ENCODE results near the gene ACOX1. TPM values are rescaled to one million over a fixed set of nuclear protein-coding genes. Genes with fewer than 3 reads are reported as not detected.

Gene ACOX1
- total RNA-seq, 3 donors from 2014 or later, result 55.1 to 147 (median 55.3) TPM

GRCh38 chr17:75922963-75923874, 55.7 kb downstream of the ACOX1 start:
- no peak for TF ChIP-seq CTCF (IDR thresholded peaks at IDR 0.05)
- TF ChIP-seq POLR2A (IDR thresholded peaks at IDR 0.05), result no peak
- no peak for TF ChIP-seq POLR2AphosphoS5 (IDR thresholded peaks at IDR 0.05)
- Histone ChIP-seq H3K27ac (no peak overlapping the region), H3K4me1 (no peaks in the 10 kb centered on the region), H3K4me3 (no peak overlapping the region), H3K27me3 (no peaks in the 10 kb centered on the region), H3K9me3 (no peaks in the 10 kb centered on the region), H3K36me3 (no peaks in the 10 kb centered on the region)
- no peak for DNase-seq (ENCODE audit: low spot score in 2 of 2)
- intact Hi-C loops (cut with DNase I; ENCODE audit: low total_unique reads), result no loop called here

DNA sequence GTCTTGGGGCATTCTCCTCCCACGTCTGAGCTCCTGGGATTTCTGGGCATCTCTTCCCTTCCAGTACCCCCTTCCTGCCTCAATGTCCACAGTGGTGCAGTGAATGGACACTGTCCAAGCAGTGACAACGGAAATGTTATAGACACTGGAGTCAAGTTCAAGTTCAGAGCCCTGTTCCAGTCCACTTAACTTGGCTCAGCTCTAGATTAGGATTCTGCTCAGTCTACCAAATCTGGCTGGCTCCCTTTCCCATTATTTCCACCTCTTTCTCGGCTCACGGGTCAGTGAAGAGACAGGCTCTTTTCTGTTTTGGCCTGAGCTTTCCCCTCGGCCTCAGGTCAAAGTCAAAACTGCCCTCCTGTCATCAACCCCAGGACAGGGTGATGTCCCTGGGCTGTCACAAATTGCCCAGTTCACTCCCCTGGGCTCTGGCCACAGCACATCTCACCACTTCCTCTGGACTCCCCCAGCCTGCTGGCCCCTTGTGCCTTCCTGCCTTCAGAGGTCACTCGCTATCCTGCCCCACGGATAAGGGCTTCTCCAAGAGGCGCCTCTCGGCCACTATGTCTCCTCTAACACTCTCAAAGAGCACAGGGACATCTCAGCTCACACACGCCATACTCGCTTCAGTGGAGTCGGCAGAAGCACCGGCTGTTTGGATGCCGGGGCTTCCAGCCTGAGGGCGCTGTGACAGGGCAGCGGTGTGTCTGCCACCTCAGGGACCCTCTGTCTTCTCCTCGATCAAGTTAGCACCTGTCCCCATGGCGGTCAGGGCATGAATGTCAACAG, 56.6 kb downstream of the ACOX1 start:
- Histone ChIP-seq H3K4me3 (no peak overlapping the region), H3K9me3 (no peaks in the 10 kb centered on the region), H3K4me1 (no peaks in the 10 kb centered on the region), H3K36me3 (no peaks in the 10 kb centered on the region), H3K27me3 (no peaks in the 10 kb centered on the region), H3K27ac (no peak overlapping the region)
- TF ChIP-seq POLR2A (IDR thresholded peaks at IDR 0.05), result no peak
- no peak for TF ChIP-seq POLR2AphosphoS5 (IDR thresholded peaks at IDR 0.05)
- no peak for TF ChIP-seq CTCF (IDR thresholded peaks at IDR 0.05)
- no peak for DNase-seq (ENCODE audit: low spot score in 2 of 2)
- intact Hi-C loops (cut with DNase I; ENCODE audit: low total_unique reads), result no loop called here

GRCh38 chr17:75921596-75921995, 57.4 kb downstream of the ACOX1 start:
- H3K4me3 ChIP-seq, result no peak overlapping the region
- intact Hi-C loops (cut with DNase I; ENCODE audit: low total_unique reads), result no loop called here
- no peak for TF ChIP-seq CTCF (IDR thresholded peaks at IDR 0.05)
- TF ChIP-seq POLR2AphosphoS5 (IDR thresholded peaks at IDR 0.05), result no peak
- TF ChIP-seq POLR2A (IDR thresholded peaks at IDR 0.05), result no peak
- no peaks in the 10 kb centered on the region for H3K9me3 ChIP-seq
- H3K36me3 ChIP-seq, result no peaks in the 10 kb centered on the region
- DNase-seq (ENCODE audit: low spot score in 2 of 2), result no peak
- H3K27ac ChIP-seq, result no peak overlapping the region
- no peaks in the 10 kb centered on the region for H3K4me1 ChIP-seq
- no peaks in the 10 kb centered on the region for H3K27me3 ChIP-seq

GRCh38 chr17:75920045-75920560, 58.9 kb downstream of the ACOX1 start:
- H3K9me3 ChIP-seq, result no peaks in the 10 kb centered on the region
- no peak overlapping the region for H3K27ac ChIP-seq
- no peak for TF ChIP-seq CTCF (IDR thresholded peaks at IDR 0.05)
- no peak for TF ChIP-seq POLR2AphosphoS5 (IDR thresholded peaks at IDR 0.05)
- TF ChIP-seq POLR2A (IDR thresholded peaks at IDR 0.05), result no peak
- DNase-seq (ENCODE audit: low spot score in 2 of 2), result no peak
- no peaks in the 10 kb centered on the region for H3K27me3 ChIP-seq
- H3K36me3 ChIP-seq, result no peaks in the 10 kb centered on the region
- intact Hi-C loops (cut with DNase I; ENCODE audit: low total_unique reads), result no loop called here
- H3K4me3 ChIP-seq, result no peak overlapping the region
- no peaks in the 10 kb centered on the region for H3K4me1 ChIP-seq
